Upper lobe of left lung (tissue), 4 donors: ENCODE measurements around the gene TGFBR3.

Source experiments
- CTCF ChIP-seq, 6 experiments: fragments of 450-650 bp in 4 of 6; fragments of 200-600 bp in 2 of 6; sonication (generic) in 2 of 6; IDR thresholded peaks; one replicate each; pipeline ENCODE4 v1.5.1; 2016 to 2019; ENCODE audit warnings: antibody characterized with exemption in 6 of 6
- POLR2A ChIP-seq, 4 donors: fragments of 450-650 bp; IDR thresholded peaks; one replicate each; pipeline ENCODE4 v1.5.1; 2016 to 2017; ENCODE audit warnings: antibody characterized with exemption in 4 of 4, mild to moderate bottlenecking in 2 of 4
- POLR2AphosphoS5 ChIP-seq, 2 donors: sonication (generic); formaldehyde crosslinking; IDR thresholded peaks; one replicate each; pipeline ENCODE4 v1.5.1; 2017; ENCODE audit warnings: antibody characterized with exemption in 2 of 2

GRCh38 chr1:91725618-91725988, 160.3 kb downstream of the TGFBR3 start:
- TF ChIP-seq CTCF (IDR thresholded peaks at IDR 0.05): no peak
- TF ChIP-seq POLR2A (IDR thresholded peaks at IDR 0.05): no peak
- no peak for TF ChIP-seq POLR2AphosphoS5 (IDR thresholded peaks at IDR 0.05)
